ENCODE measurements around the gene MYO7B. TPM values are rescaled to one million over a fixed set of nuclear protein-coding genes. Genes with fewer than 3 reads are reported as not detected.
A peak's percentile ranks its signal among the peaks of the same experiment; 100 is the strongest.

MYO7B gene
- total RNA-seq, 2 donors from 2014 or later, result 0.14 to 0.78 TPM

DNA sequence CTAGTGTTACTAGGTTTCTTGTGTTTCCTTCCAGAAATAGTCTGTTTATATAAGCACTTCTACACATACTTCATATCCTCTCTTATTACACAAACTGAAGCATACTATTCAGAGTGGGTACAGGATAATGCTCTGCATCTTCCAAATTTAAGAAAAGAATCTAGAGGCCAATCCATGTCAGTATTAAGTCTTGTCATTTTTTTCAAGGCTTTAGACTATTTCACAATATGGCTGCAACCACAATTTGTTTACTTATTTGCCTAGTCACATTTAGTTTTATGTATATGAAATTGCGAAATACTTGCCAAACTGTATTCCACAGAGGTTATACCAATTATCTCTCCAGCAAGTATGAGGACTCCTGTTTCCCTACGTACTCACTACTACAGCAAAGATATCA, 37.1 kb upstream of the MYO7B start:
- H3K4me1 ChIP-seq (ENCODE audit: control insufficient read depth in 1 of 2, low read depth in 2 of 2), result no peaks in the 10 kb centered on the region
- no peak for TF ChIP-seq CTCF (IDR thresholded peaks at IDR 0.05)
- no peak overlapping the region for H3K4me3 ChIP-seq
- H3K9me3 ChIP-seq, result no peaks in the 10 kb centered on the region
- DNase-seq (ENCODE audit: low spot score), result no peak
- H3K36me3 ChIP-seq, result peaks cover 17% of the 10 kb centered on the region
- no peaks in the 10 kb centered on the region for H3K27me3 ChIP-seq (replicated peaks; ENCODE audit: insufficient read depth)
- no peak overlapping the region for H3K27ac ChIP-seq
- no peak for ATAC-seq (ENCODE audit: insufficient number of reproducible peaks, low FRiP score, low read depth)

DNA sequence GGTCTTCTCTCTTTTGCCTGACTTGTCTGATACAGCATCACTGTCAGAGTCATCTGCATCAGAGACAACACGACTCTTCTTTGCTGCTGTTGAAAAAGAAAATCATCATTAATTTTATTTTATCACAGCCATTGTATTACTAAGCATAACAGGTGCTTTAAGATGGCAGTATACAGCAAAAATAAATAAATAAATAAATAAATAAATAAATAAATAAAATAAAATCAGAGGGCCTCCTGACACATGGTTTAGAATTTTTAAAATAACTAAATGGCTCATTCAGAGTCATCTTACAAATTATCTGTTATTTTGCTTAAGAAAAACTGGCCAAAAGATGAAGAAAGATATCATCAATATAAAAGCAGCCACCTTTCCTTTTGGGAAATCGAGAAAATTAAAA, 32.0 kb upstream of the MYO7B start:
- H3K9me3 ChIP-seq, result no peaks in the 10 kb centered on the region
- H3K36me3 ChIP-seq, result peaks cover 26% of the 10 kb centered on the region
- no peak for TF ChIP-seq CTCF (IDR thresholded peaks at IDR 0.05)
- H3K4me3 ChIP-seq, result no peak overlapping the region
- DNase-seq (ENCODE audit: low spot score), result no peak
- H3K27ac ChIP-seq, result no peak overlapping the region
- H3K4me1 ChIP-seq (ENCODE audit: control insufficient read depth in 1 of 2, low read depth in 2 of 2), result peaks cover 8 to 13% of the 10 kb centered on the region in 2 donors
- no peaks in the 10 kb centered on the region for H3K27me3 ChIP-seq (replicated peaks; ENCODE audit: insufficient read depth)
- ATAC-seq (ENCODE audit: insufficient number of reproducible peaks, low FRiP score, low read depth), result no peak

DNA sequence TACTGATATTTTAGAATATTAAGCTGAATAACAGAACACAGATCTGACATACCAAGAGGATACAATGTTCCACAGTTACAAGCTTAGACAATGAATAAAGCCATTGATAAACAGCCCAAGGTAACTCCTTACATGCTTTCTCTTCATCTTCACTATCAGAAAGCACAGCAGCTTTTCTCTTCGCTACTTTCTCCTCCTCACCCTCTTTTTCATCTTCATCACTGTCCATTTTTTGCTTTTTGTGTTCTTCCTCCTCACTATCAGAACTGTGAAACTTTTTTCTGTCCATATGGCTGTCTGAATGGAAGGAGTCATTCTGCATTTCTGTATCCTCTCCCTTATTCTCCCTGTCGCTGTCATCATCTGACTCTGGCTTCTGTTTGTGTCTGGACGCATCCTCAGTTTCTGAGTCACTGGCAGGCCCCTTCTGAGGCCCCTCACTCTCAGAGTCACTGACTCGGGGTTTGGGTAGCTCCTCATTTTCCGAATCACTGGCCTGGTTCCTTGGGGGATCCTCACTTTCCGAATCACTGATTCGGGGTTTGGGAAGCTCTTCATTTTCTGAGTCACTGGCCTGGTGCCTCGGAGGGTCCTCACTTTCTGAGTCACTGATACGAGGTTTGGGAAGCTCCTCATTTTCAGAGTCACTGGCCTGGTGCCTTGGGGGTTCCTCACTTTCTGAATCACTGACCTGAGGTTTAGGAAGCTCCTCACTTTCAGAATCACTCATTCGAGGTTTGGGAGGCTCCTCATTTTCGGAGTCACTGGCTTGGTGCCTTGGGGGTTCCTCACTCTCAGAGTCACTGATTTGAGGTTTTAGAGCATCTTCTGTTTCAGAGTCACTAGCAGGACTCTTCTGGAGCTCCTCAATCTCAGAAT, 30.7 kb upstream of the MYO7B start:
- ATAC-seq (ENCODE audit: insufficient number of reproducible peaks, low FRiP score, low read depth), result no peak
- no peaks in the 10 kb centered on the region for H3K27me3 ChIP-seq (replicated peaks; ENCODE audit: insufficient read depth)
- no peak for TF ChIP-seq CTCF (IDR thresholded peaks at IDR 0.05)

GRCh38 chr2:127506510-127506909, 29.0 kb upstream of the MYO7B start:
- no peak for TF ChIP-seq CTCF (IDR thresholded peaks at IDR 0.05)
- Histone ChIP-seq H3K4me1 (ENCODE audit: control insufficient read depth in 1 of 2, low read depth in 2 of 2) (peaks cover 18 to 27% of the 10 kb centered on the region in 2 donors), H3K36me3 (peaks cover 22% of the 10 kb centered on the region), H3K9me3 (no peaks in the 10 kb centered on the region), H3K27ac (no peak overlapping the region), H3K4me3 (no peak overlapping the region), H3K27me3 (replicated peaks; ENCODE audit: insufficient read depth) (no peaks in the 10 kb centered on the region)
- DNase-seq (ENCODE audit: low spot score) (no peak), ATAC-seq (ENCODE audit: insufficient number of reproducible peaks, low FRiP score, low read depth) (no peak)

More for the DNA sequence above, 30.7 kb upstream of the MYO7B start:
- Histone ChIP-seq H3K36me3 (peaks cover 23% of the 10 kb centered on the region), H3K27ac (no peak overlapping the region), H3K9me3 (no peaks in the 10 kb centered on the region), H3K4me3 (no peak overlapping the region), H3K4me1 (ENCODE audit: control insufficient read depth in 1 of 2, low read depth in 2 of 2) (peaks cover 18 to 24% of the 10 kb centered on the region in 2 donors)
- no peak for DNase-seq (ENCODE audit: low spot score)

DNA sequence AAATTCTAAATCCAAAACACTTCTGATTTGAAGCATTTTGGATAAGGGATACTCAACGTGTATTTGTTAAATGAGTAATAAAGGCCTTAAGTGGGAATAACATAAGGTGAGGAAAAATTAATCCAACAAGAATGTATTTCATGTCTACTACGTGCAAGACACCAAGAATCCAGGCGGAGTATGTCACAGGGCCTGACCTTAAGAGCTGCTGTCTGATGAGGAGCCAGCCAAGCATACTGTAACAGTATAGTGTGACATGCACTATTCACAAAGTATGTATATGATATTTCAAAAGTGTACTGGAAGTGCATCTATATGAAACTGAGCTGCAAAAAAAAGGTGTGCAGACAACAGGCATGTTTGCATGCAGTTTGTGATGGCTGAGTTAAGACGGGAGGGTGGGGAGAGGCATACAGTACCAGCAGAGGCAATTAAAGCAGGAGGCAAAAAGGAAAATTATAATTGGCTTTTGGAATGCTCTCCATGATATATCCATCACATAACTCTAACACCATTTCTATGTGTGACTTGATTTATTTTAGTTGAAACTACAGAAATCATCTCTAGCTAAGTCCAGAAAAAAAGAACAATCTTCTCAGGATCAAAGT, 27.4 kb upstream of the MYO7B start:
- H3K9me3 ChIP-seq, result no peaks in the 10 kb centered on the region
- H3K4me3 ChIP-seq, result peak overlapping the region; percentile 17
- H3K4me1 ChIP-seq (ENCODE audit: control insufficient read depth in 1 of 2, low read depth in 2 of 2), result peaks cover 18 to 35% of the 10 kb centered on the region in 2 donors
- no peak for TF ChIP-seq CTCF (IDR thresholded peaks at IDR 0.05)
- peak overlapping the region; percentile 36 to 64 for H3K27ac ChIP-seq
- ATAC-seq (ENCODE audit: insufficient number of reproducible peaks, low FRiP score, low read depth) (no peak), DNase-seq (ENCODE audit: low spot score) (no peak)
- no peaks in the 10 kb centered on the region for H3K27me3 ChIP-seq (replicated peaks; ENCODE audit: insufficient read depth)
- H3K36me3 ChIP-seq, result peaks cover 12% of the 10 kb centered on the region

All from thoracic aorta (tissue), 2 donors.